Activated CD8-positive, alpha-beta T cell treated with anti-CD3 and anti-CD28 coated beads for 36 hours (primary cell): ENCODE measurements around the gene RELN. TPM values are rescaled to one million over a fixed set of nuclear protein-coding genes. Genes with fewer than 3 reads are reported as not detected.

ENCODE experiments used
- ATAC-seq: fragments of 200-7000 bp; cut with Tn5 transposase; one replicate; pipeline ENCODE4 v1.10.0; 2021; ENCODE audit warnings: mild to moderate bottlenecking, moderate library complexity
- CTCF ChIA-PET: fragments of 350-600 bp; sonication (Branson Sonifier 250); formaldehyde crosslinking; loops from one replicate; lab custom pipeline; 2021; ENCODE audit warnings: antibody characterized with exemption; lab: Charles Lee
- POLR2A ChIA-PET: fragments of 350-600 bp; sonication (Branson Sonifier 250); formaldehyde crosslinking; loops from one replicate; lab custom pipeline; 2021; ENCODE audit warnings: antibody characterized with exemption; lab: Charles Lee
- DNase-seq: peaks from one replicate; pipeline ENCODE4 v3.0.0-alpha.2; 2020
- H3K27ac Mint-ChIP-seq: one replicate; pipeline ENCODE4 v1.8.0; 2021; ENCODE audit warnings: mild to moderate bottlenecking, mixed read lengths
- H3K27me3 Mint-ChIP-seq: one replicate; pipeline ENCODE4 v1.8.0; 2021; ENCODE audit warnings: mixed read lengths
- H3K36me3 Mint-ChIP-seq: one replicate; pipeline ENCODE4 v1.8.0; 2021; ENCODE audit warnings: low read depth, mixed read lengths
- H3K4me1 Mint-ChIP-seq: one replicate; pipeline ENCODE4 v1.8.0; 2021; ENCODE audit warnings: low read depth, mixed read lengths
- H3K4me3 Mint-ChIP-seq: one replicate; pipeline ENCODE4 v1.8.0; 2021; ENCODE audit warnings: mild to moderate bottlenecking, moderate library complexity, mixed read lengths
- H3K9me3 Mint-ChIP-seq: one replicate; pipeline ENCODE4 v1.8.0; 2021; ENCODE audit warnings: mixed read lengths
- CTCF ChIP-seq: fragments of 200-600 bp; IDR thresholded peaks from one replicate; pipeline ENCODE4 v1.8.0; 2022; ENCODE audit warnings: antibody characterized with exemption, mild to moderate bottlenecking
- intact Hi-C: fragments of 100-400 bp; cut with micrococcal nuclease; formaldehyde crosslinking; loops from one replicate; pipeline ENCODE4 v1.10.0; 2022
- total RNA-seq, 2 experiments: library from RNA; stranded (reverse); gene quantifications; one replicate each; pipeline ENCODE4 v1.2.3, GENCODE V29; 2021

Gene RELN
- total RNA-seq, 2 experiments from 2014 or later = not detected

GRCh38 chr7:103988468-103989199 lies 824 bp downstream of the RELN start:
- no peak for DNase-seq
- H3K27me3 Mint-ChIP-seq = peaks cover 42% of the 10 kb centered on the region
- intact Hi-C loops = no loop called here

GRCh38 chr7:103987451-103987850 lies 2.0 kb downstream of the RELN start:
- peaks cover 38% of the 10 kb centered on the region for H3K27me3 Mint-ChIP-seq
- ChIA-PET CTCF (no interaction called here), POLR2A (no interaction called here)
- TF ChIP-seq CTCF = no peak
- no peaks in the 10 kb centered on the region for H3K9me3 Mint-ChIP-seq
- DNase-seq (no peak), ATAC-seq (no peak)
- intact Hi-C loops = no loop called here
- H3K4me1 Mint-ChIP-seq = peaks cover 5% of the 10 kb centered on the region
- H3K36me3 Mint-ChIP-seq = no peaks in the 10 kb centered on the region
- no peak overlapping the region for H3K27ac Mint-ChIP-seq
- no peak overlapping the region for H3K4me3 Mint-ChIP-seq

More at GRCh38 chr7:103988468-103989199, 824 bp downstream of the RELN start:
- peaks cover 5% of the 10 kb centered on the region for H3K4me1 Mint-ChIP-seq
- no peaks in the 10 kb centered on the region for H3K36me3 Mint-ChIP-seq
- no peaks in the 10 kb centered on the region for H3K9me3 Mint-ChIP-seq
- peak overlapping the region; percentile 12 for H3K4me3 Mint-ChIP-seq
- no peak overlapping the region for H3K27ac Mint-ChIP-seq
- TF ChIP-seq CTCF = no peak
- no peak for ATAC-seq
- CTCF ChIA-PET = no interaction called here
- POLR2A ChIA-PET = no interaction called here

- no peaks in the 10 kb centered on the region for H3K9me3 Mint-ChIP-seq
- ChIA-PET POLR2A (no interaction called here), CTCF (no interaction called here)
- intact Hi-C loops = no loop called here
- no peak overlapping the region for H3K4me3 Mint-ChIP-seq
- TF ChIP-seq CTCF = no peak
- DNase-seq (no peak), ATAC-seq (no peak)
- no peak overlapping the region for H3K27ac Mint-ChIP-seq
- peaks cover 34% of the 10 kb centered on the region for H3K27me3 Mint-ChIP-seq
- H3K36me3 Mint-ChIP-seq = no peaks in the 10 kb centered on the region
- H3K4me1 Mint-ChIP-seq = peaks cover 5% of the 10 kb centered on the region
These were observed 3.8 kb downstream of the RELN start for GRCh38 chr7:103985565-103986126.

- ChIA-PET CTCF (no interaction called here), POLR2A (no interaction called here)
- DNase-seq (no peak), ATAC-seq (no peak)
- H3K36me3 Mint-ChIP-seq = no peaks in the 10 kb centered on the region
- no peaks in the 10 kb centered on the region for H3K4me1 Mint-ChIP-seq
- H3K4me3 Mint-ChIP-seq = no peak overlapping the region
- intact Hi-C loops = no loop called here
- H3K27ac Mint-ChIP-seq = no peak overlapping the region
- no peak for TF ChIP-seq CTCF
- H3K27me3 Mint-ChIP-seq = peaks cover 29% of the 10 kb centered on the region
- no peaks in the 10 kb centered on the region for H3K9me3 Mint-ChIP-seq
These were observed 5.4 kb downstream of the RELN start for GRCh38 chr7:103984050-103984449.

- H3K36me3 Mint-ChIP-seq = no peaks in the 10 kb centered on the region
- DNase-seq = no peak
- H3K27ac Mint-ChIP-seq = no peak overlapping the region
- no peaks in the 10 kb centered on the region for H3K4me1 Mint-ChIP-seq
- TF ChIP-seq CTCF = no peak
- H3K9me3 Mint-ChIP-seq = no peaks in the 10 kb centered on the region
- intact Hi-C loops = no loop called here
- no peak for ATAC-seq
- ChIA-PET POLR2A (no interaction called here), CTCF (no interaction called here)
- peaks cover 23% of the 10 kb centered on the region for H3K27me3 Mint-ChIP-seq
- no peak overlapping the region for H3K4me3 Mint-ChIP-seq
These were observed 6.1 kb downstream of the RELN start for GRCh38 chr7:103983201-103983977.
